Endothelial cell (in vitro differentiated cells): ENCODE measurements around the gene TNS3. TPM values are rescaled to one million over a fixed set of nuclear protein-coding genes. Genes with fewer than 3 reads are reported as not detected.

ENCODE experiments used
- DNase-seq: peaks from one replicate; pipeline ENCODE4 v3.0.0; 2021; ENCODE audit warnings: low spot score
- H3K27ac Mint-ChIP-seq: one replicate; pipeline ENCODE4 v1.8.0; 2021; ENCODE audit warnings: mixed read lengths, inconsistent platforms; ENCODE audit not compliant: unreplicated experiment
- H3K27me3 Mint-ChIP-seq: one replicate; pipeline ENCODE4 v1.8.0; 2021; ENCODE audit warnings: mild to moderate bottlenecking, moderate library complexity, mixed read lengths, inconsistent platforms; ENCODE audit not compliant: unreplicated experiment
- H3K36me3 Mint-ChIP-seq: one replicate; pipeline ENCODE4 v1.8.0; 2021; ENCODE audit warnings: mild to moderate bottlenecking, low read depth, mixed read lengths, inconsistent platforms; ENCODE audit not compliant: unreplicated experiment
- H3K4me1 Mint-ChIP-seq: one replicate; pipeline ENCODE4 v1.8.0; 2021; ENCODE audit warnings: mild to moderate bottlenecking, mixed read lengths, inconsistent platforms; ENCODE audit not compliant: unreplicated experiment
- H3K4me3 Mint-ChIP-seq: one replicate; pipeline ENCODE4 v1.8.0; 2021; ENCODE audit warnings: mild to moderate bottlenecking, mixed read lengths, inconsistent platforms; ENCODE audit not compliant: unreplicated experiment
- H3K9me3 Mint-ChIP-seq: one replicate; pipeline ENCODE4 v1.8.0; 2021; ENCODE audit warnings: mixed read lengths, inconsistent platforms; ENCODE audit not compliant: unreplicated experiment
- CTCF ChIP-seq: fragments of 200-600 bp; sonication (generic); IDR thresholded peaks from one replicate; pipeline ENCODE4 v1.5.0; 2021; ENCODE audit warnings: antibody characterized with exemption; ENCODE audit not compliant: unreplicated experiment
- total RNA-seq: library from RNA; stranded (reverse); fragmentation: NEBNext Ultra II Directional; extraction: Animal tissue kit (Norgen Biotek cat#: 25700); gene quantifications from one replicate; pipeline ENCODE4 v1.2.1, GENCODE V29; 2021; ENCODE audit not compliant: unreplicated experiment

TNS3 gene
- total RNA-seq, 1 donor from 2014 or later, result 7.5 TPM

GRCh38 chr7:47556511-47557180 lies 25.3 kb downstream of the TNS3 start:
- DNase-seq, result no peak
- H3K27me3 Mint-ChIP-seq, result peaks cover 3% of the 10 kb centered on the region
- H3K27ac Mint-ChIP-seq, result no peak overlapping the region
- peaks cover 11% of the 10 kb centered on the region for H3K4me1 Mint-ChIP-seq
- H3K36me3 Mint-ChIP-seq, result no peaks in the 10 kb centered on the region
- no peaks in the 10 kb centered on the region for H3K9me3 Mint-ChIP-seq
- no peak for TF ChIP-seq CTCF
- H3K4me3 Mint-ChIP-seq, result no peak overlapping the region

GRCh38 chr7:47553309-47553708 lies 28.6 kb downstream of the TNS3 start:
- no peak overlapping the region for H3K4me3 Mint-ChIP-seq
- H3K27me3 Mint-ChIP-seq, result peaks cover 4% of the 10 kb centered on the region
- no peaks in the 10 kb centered on the region for H3K9me3 Mint-ChIP-seq
- DNase-seq, result no peak
- peaks cover 7% of the 10 kb centered on the region for H3K4me1 Mint-ChIP-seq
- no peak overlapping the region for H3K27ac Mint-ChIP-seq
- TF ChIP-seq CTCF, result no peak
- peaks cover under 1% of the 10 kb centered on the region for H3K36me3 Mint-ChIP-seq

GRCh38 chr7:47552621-47553020 lies 29.3 kb downstream of the TNS3 start:
- Mint-ChIP-seq H3K27ac (no peak overlapping the region), H3K9me3 (no peaks in the 10 kb centered on the region), H3K36me3 (peaks cover 3% of the 10 kb centered on the region), H3K4me3 (no peak overlapping the region), H3K4me1 (peaks cover 3% of the 10 kb centered on the region), H3K27me3 (peaks cover 6% of the 10 kb centered on the region)
- TF ChIP-seq CTCF, result no peak
- DNase-seq, result no peak

GRCh38 chr7:47551668-47552440 lies 30.1 kb downstream of the TNS3 start:
- peaks cover 7% of the 10 kb centered on the region for H3K27me3 Mint-ChIP-seq
- H3K27ac Mint-ChIP-seq, result no peak overlapping the region
- H3K36me3 Mint-ChIP-seq, result peaks cover 3% of the 10 kb centered on the region
- no peak overlapping the region for H3K4me3 Mint-ChIP-seq
- no peak for TF ChIP-seq CTCF
- H3K4me1 Mint-ChIP-seq, result no peaks in the 10 kb centered on the region
- DNase-seq, result no peak
- no peaks in the 10 kb centered on the region for H3K9me3 Mint-ChIP-seq
